T follicular helper cell (primary cell): ENCODE results near the gene PLEKHG2.
"Not testable (repeated sequence)": the region's sequence is repeated elsewhere in the genome, so short reads cannot be mapped to it uniquely, and the experiment has no call there.

Experiments used
- DNase-seq: peaks from one replicate; pipeline ENCODE4 v3.0.0-alpha.2; 2020; ENCODE audit warnings: low read depth
- total RNA-seq, 2 experiments: gene quantifications; one replicate each; lab custom pipeline; 2026; lab: John Stamatoyannopoulos, UW

Gene PLEKHG2
- 16.0 to 22.4 reads per million in 2 experiments for total RNA-seq

DNA sequence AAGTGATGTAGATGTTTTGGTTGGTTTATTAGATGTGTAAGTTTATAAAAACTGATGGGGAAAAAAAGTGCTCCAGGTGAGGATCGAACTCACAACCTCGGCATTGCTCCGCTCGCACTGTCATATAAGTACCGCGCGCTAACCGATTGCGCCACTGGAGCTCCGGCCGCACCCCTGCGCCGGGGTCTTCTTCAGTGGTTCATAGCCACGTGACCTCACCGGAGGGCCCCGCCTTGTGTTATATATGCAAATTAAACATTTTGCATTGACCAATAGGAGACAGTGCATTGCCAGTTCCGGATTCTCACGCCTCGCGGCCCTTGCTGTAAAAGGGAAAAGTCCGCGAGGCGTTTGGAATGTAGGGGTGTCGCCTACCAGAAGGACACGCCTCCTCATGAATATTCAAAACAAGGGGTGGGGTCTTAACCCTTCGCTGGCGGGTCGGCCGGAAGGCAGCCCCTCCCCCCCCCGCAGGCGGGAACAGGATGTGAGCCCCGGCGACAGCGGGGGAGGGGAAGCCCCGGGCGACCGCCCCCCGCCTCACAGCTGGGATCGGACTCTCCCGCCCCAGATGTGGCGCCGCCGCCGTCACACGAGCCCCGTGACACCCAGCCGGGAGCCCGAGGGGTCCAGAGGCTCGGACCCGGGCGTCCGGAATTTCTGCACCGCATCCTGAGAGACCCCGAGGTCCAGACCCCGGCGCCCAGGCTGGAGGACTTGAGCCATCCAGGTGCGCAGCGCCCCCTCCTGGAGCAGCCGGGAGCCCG is at the start of gene PLEKHG2:
Gene PLEKHG2 (plus strand): TSS at position 570 of the 767 bp plus-strand sequence. CDS start 1,418 bp downstream, outside the sequence.
- DNase-seq = peak; percentile 93

DNA sequence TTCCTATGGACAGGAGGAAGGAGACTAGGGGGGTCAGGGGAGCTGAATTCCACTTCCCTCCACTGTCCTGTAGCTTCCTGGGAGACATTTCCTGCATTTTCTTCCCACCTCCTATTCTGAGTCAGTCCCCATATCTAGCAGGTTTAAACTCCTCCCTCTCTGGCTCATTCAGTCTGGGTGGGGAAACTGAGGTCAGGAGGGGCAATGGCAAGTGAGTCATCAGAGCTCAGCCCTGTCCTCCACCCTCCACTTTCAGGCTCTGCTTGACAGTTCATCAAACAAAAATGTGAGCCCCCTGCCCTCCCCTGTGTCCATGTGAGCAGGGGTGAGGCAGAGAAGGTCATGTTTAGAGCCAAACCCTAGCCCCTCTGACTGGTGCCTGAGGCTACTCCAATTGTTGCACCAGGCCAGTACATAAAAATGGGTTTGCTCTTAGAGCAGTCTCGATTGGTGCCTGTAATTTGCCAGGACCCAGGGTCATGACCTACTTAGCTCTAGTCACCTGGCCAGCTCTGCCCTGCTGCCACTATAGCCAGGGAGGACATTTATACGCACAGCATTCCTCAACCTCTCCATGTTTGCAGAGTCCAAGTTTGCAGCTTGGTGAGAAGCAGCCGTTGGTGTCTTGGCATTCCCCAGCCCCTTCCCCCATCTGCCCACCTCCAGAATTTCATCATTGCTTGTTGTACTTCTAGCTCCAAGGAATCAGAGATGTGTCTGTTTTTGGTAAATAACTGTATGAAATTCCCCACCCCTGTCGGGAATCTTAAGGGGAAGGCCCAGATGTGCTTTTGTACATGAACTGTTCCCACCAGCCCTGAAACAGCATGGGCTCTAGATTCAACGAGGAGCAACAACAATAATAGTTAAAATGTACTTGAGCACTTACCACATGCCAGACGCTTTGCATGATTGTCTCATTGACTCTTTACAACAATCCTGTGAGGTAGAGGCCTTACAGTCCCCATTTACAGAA is 49.5 kb upstream of the PLEKHG2 start:
- no peak for DNase-seq

- DNase-seq = no peak
Observed at GRCh38 chr19:39363901-39364457, 48.5 kb upstream of the PLEKHG2 start.

DNA sequence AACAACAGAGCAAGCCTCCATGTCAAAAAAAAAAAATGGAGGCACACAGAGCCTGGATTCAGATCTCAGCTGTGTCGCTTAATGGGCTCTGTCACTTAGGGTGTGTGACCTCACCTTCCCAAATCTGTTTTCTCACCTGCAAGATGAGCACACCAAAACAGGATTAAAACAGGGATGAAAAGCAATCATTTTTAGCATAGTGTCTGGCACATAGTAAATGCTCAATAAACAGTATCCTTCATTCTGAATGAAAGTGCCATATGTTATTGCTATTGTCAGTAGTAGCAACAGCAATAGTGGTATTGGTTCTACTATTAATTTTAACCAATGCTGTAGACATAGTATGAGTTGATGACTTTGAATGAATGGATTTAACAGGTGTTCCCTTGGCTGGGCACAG is 46.9 kb upstream of the PLEKHG2 start:
- no peak for DNase-seq

GRCh38 chr19:39369200-39369599 is 43.3 kb upstream of the PLEKHG2 start:
- no peak for DNase-seq

DNA sequence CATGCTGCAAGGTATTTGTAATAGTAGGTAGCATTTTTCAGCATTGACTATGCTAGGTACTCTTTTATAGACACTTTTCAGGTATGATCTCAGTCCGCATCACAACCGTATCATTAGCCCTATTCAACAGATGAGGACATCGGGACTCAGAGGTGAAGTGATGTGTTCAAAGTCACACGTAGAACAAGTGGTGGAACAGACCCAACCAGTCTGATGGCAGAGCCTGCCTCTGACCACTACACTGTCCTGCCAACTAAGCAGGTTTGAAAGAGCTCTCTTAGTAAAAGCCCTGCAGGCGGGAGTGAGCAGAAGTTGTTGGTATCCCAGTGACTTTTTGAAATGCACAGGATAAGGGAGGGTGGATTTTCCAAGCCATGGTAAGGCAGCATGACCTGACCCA is 41.7 kb upstream of the PLEKHG2 start:
- DNase-seq = no peak

DNA sequence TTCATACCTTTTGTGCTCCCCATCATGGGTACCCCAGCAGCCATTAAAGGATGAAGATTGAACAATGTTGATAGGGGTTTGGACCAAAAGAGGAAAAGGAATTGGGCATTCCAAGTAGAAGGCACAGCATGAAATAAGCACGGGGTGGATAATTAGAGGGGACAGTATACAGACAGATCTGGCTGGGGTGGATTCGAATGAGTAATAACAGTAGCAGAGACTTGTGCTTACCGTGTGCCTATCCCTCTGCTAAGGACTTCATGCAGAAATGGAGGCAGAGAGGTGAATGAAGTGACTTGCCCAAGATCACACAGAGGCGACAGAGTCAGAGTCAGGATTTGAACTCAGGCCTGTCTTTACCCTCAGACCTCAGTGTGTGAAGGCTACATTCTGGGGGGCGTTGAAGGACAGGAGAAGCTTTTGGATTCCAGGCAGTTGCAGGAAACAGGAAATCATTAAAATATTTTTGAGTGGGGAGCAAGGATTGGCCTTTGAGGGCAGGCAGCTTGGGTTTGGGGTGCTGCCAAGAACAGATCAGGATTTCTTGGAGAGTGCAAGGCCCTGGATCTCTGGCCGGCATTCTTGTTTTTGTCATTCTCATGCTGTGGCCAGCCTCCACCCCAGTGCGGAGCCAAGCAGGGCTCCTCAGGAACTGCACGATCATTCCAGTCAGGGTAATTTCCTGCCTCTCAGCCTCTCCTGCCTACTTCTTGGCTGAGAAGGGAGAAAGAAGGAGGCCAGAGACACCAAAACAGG is 40.2 kb upstream of the PLEKHG2 start:
- DNase-seq = no peak

- no peak for DNase-seq
Observed at GRCh38 chr19:39372941-39373340, 39.5 kb upstream of the PLEKHG2 start.

- no peak for DNase-seq
Observed at GRCh38 chr19:39375929-39376328, 36.5 kb upstream of the PLEKHG2 start.

GRCh38 chr19:39377373-39378362 is 34.8 kb upstream of the PLEKHG2 start:
- no peak for DNase-seq

DNA sequence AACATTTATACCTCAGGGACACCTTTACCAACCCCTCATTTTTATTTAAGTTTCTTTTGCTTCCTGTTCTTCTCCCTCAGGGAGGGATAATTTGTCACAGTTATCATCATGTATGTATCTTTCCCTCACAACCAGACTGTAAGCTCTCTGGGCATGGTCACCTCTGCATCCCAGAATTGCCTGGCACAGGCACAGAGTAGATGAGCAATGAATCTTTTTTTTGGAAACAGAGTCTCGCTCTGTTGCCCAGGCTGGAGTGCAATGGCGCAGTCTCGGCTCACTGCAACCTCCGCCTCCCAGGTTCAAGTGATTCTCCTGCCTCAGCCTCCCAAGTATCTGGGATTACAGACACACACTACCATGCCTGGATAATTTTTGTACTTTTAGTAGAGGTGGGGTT is 33.1 kb upstream of the PLEKHG2 start:
- not testable (repeated sequence) for DNase-seq

- no peak for DNase-seq
Observed at GRCh38 chr19:39379865-39380396, 32.5 kb upstream of the PLEKHG2 start.

GRCh38 chr19:39380521-39381502 is 31.7 kb upstream of the PLEKHG2 start:
- no peak for DNase-seq

DNA sequence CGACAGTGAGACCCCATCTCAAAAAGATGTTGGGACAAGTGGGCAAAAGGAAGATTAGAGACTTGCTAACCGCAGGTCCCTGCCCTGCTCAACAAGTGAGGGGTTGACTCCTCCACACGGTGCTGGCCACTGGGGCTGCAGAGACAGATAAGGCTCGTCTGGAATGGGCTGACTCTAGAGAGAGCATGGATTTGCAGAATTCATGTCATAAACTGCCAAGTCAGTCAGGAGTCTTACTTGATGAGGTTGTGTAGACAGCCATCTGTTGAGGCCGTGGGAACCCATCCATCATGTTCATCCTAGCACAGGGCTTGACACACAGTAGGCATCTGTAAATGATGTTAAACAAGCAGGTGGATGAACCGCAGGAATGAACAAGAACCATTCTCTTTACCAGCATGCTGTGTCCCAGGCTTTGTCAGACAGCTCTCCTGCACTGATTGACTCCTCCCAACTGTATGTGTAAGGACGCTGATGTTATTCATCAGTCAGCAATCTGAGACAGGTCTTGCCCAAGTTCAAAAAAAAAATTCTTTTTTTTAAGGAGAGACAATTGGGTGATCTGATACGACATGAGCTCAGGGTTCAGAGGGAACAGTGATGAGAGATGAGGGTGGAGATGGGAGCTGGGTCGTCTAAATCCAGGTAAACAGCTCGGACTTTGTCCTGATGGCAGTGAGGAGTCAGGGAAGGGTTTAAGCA is 30.4 kb upstream of the PLEKHG2 start:
- DNase-seq = no peak

DNA sequence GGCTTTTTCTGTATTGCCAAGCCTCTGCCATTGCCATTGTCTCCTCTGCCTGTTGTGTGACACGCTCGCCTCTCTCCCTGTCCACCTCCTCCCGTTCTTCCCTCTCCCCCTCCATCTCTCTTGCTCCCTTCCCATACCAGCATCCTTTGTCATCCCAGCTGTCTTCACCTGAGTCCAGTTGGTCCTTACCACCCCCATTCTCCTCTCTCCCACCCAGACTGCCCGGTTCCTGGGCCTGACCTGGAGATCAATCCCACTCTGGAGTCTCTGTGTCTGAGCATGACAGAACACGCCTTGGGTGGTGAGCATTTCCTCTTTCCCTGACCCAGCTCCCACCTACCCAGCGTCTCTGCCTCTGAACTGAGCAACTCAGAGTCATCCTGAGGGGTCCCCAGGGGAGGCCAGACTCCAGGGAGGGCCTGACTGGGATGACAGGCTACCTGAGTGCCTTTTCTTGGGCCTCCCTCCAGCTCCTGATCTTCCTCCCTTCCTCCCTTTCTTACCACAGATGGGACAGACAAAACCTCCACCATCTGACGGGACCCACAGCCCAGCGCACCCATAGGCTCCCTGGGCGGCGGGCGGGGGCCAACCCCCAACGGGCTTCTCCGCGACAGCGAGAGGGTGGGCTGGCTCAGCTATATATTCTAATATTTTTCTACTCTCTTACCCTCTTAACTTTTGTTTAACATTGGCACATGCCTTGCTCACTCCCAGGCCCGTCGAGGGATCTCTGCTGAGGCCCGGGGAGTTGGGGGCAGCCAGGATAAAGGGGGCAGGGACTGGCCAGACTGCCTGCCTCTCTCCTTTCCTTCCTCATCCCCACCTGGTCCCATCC is 29.3 kb upstream of the PLEKHG2 start:
- no peak for DNase-seq

- no peak for DNase-seq
Observed at GRCh38 chr19:39384839-39385568, 27.5 kb upstream of the PLEKHG2 start.
